Measurements from ENCODE around the gene SRSF12.

GRCh38 chr6:89138173-89138572 lies 20.3 kb upstream of the SRSF12 start:
- no peak for TF ChIP-seq POLR2A (IDR thresholded peaks at IDR 0.05)
- no peak for TF ChIP-seq CTCF (IDR thresholded peaks at IDR 0.05 in 4 of 5, conservative IDR thresholded peaks at IDR 0.05 in 1 of 5)

All from gastrocnemius medialis (tissue), 4 donors.